Muscle of arm (tissue), 12 donors: ENCODE results near the gene ROR2. TPM values are rescaled to one million over a fixed set of nuclear protein-coding genes. Genes with fewer than 3 reads are reported as not detected.
"Not testable (repeated sequence)": the region's sequence is repeated elsewhere in the genome, so short reads cannot be mapped to it uniquely, and the experiment has no call there.

ENCODE experiments used
- DNase-seq: peaks from one replicate; pipeline ENCODE4 v3.0.0-alpha.2; 2013
- polyA plus RNA-seq, 12 donors: library from polyadenylated mRNA; unstranded; fragments of 120-200 nt; gene quantifications; one replicate each; pipeline ENCODE4 v1.2.1, GENCODE V29; 2013; ENCODE audit not compliant: insufficient read length in 12 of 12

The ROR2 gene
- polyA plus RNA-seq, 12 donors, result 1.7 to 13.4 (median 3.2) TPM; not detected in 1

DNA sequence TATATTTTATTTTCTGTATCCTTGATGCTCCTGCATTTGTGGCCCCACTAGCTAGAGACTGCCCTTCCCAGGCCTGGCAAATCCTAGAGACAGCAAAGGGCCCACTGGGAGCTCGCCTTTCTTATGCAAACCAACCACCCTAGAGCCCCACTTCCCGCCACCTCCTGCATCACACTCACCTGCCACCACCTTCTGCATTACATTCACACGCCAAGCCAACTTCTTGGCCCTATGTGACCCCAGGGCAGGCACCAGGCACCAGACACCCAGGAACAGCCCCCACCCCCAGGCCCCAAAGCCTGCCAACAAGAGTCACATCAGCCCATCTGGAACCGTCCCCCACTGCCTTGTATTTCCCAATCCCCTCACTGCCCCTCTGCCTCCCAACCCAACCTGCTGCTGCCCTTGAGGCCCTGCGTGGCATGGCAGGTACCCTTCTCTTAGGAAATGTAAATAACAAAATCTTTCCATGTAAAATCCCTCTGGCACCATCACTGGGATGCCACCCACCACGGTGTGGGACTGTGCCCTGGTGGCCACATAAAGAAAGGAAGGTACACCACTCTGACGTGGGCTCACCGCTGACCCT, 22.0 kb downstream of the ROR2 start:
- no peak for DNase-seq

- no peak for DNase-seq
These were observed 25.9 kb downstream of the ROR2 start for GRCh38 chr9:91924090-91924489.

DNA sequence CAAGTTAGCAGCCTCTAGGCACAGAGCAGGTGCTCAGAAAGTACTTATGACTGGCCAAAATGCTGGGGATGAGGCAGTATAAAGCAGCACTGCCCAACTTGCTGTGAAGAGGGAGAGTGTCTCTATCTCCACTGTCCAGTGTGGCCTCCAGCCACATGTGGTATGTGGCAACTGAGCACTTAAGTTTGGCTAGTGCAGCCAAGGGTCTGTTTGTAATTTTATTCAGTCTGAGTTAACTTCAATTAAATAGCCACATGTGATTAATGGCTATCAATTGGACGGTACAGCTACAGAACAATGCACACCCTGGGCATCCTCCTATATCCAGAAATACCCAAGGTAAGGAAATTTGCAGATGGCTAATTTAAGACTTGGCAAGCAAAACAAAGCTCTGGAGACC, 26.9 kb downstream of the ROR2 start:
- no peak for DNase-seq

- no peak for DNase-seq
These were observed 28.7 kb downstream of the ROR2 start for GRCh38 chr9:91921371-91921770.

DNA sequence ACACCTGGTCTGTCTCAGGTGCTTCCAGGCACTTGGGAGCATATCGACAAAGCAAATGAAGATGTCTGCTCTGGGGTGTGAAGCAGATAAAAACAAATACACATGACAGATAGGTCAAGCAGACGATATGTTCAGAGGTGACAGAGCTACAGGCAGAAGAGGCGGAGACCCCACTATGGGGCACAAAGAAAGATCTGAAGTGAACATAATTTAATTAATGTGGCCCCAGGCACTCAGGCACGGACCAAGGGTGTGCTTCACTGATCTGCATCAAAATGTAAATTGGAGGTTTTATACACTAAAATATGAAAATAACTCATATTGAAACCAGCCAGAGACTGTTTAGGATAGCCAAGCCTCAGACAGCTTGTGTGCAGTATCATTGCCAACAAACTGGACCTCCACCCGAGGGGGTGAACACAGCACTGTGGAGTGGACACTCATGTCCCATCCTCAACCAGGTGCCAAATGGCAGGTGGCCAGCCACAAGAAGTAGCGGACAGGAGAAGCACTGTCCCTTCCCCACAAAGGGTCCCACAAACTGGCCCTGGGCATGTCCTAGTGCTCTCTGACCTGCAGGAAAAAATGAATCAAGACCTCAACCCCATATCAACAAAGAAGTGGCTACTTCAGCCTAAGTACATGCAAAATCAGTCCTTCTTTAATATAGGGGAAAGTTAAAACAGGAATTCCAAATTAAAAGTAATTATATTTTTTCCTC, 29.2 kb downstream of the ROR2 start:
- DNase-seq, result no peak

DNA sequence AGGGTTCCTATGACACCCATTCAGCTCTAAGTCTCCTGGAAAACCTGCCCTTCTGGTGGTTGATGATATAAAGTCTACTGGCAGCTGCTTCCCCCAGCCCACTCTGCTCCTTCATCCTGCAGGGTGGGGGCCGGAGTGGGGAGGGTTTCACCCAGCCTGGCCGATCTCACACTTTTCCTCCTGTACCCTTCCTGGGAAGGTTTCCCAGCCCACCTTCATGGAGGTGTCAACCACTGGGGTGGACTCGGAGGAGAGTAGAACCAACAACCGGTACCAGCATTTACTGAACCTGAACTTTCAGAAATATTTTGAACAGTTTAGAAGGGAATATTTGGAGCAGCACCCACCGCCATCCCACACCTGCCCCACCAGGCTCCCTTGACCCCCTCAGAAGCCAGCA, 30.4 kb downstream of the ROR2 start:
- DNase-seq, result no peak

- no peak for DNase-seq
These were observed 32.6 kb downstream of the ROR2 start for GRCh38 chr9:91917436-91917835.

DNA sequence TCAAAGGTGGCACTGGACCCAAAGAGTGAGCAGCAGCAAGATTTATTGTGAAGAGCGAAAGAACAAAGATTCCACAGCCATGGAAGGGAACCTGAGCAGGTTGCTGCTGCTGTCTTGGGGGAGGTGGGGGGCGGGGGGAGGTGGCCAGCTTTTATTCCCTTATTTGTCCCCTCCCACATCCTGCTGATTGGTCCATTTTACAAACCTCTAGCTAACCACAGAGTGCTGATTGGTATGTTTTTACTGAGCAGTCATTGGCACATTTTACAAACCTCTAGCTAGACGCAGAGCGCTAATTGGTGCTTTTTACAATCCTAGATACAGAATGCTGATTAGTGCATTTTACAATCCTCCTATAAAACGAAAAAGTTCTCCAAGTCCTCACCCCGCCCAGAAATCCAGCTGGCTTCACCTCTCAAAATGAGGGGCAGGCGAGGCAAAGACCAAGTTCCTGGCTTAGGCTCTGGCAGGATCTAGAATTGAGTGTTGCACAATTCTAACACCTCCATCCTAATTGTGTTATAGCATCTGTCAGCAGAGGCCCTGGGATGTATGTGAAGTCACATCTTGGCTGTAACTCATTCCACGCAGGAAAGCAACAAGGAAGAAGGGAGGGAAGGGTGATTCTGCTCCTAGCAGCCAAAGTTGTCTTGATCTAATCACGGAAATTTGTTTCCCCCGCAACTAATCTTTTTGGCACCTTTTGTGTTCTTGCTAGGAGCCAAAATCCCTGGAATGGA, 34.3 kb downstream of the ROR2 start:
- DNase-seq, result no peak

DNA sequence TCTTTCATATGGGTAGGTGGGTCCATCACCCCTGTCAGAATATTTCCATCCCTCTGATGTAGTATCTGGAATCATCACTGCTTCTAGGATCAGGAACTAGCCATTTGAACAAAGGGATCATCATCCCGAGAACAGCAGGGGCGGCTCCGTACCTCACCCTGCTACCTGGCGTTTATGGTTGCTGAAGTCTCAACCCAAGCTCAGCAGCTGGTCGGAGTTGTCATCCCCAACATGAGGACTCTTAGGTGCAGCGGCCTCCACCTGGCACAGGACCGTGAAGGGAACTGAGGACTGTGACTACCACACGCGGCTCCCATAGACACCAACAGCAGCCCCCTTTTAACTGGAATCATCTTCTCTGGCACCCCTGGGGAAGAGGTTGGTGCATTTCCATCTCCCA, 35.1 kb downstream of the ROR2 start:
- no peak for DNase-seq

GRCh38 chr9:91914404-91914803, 35.6 kb downstream of the ROR2 start:
- no peak for DNase-seq

DNA sequence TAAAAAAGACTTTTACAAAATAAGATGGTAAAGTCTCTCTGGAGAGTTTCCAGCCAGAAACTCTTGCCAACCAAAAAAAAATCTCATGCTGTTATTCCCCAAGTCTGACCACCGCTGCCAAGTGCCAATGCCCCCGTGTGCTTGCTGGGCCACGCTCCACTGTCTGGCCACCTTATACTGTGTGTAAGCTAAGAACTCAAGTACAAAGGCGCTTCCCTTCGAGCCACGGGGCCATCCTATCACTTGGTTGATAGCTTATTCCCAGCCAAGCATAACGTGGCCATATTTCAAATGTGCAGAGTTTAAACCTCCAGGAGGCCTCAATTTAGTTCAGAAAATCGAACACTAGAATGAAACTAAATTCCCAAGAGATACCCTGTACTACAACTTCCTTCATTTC, 36.0 kb downstream of the ROR2 start:
- no peak for DNase-seq

GRCh38 chr9:91913096-91913495, 36.9 kb downstream of the ROR2 start:
- DNase-seq, result no peak

DNA sequence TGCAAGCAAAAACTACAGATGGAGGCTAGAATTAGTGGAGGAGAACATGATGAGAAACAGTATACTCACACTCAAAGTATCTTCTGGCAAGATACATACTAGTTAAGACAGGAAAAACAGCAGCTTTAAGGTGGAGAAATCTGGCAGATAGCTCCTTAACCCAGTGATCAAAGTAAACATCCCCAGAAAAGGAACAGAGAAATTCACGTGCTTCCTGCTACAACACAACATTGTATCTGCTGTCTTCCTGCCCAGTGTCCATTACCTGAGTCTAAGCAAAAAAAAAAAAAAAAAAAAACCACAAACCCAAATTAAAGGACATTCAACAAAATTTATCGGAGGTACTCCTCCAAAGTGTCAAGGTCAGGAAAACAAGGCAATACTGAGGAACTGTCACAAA, 38.4 kb downstream of the ROR2 start:
- DNase-seq, result no peak

DNA sequence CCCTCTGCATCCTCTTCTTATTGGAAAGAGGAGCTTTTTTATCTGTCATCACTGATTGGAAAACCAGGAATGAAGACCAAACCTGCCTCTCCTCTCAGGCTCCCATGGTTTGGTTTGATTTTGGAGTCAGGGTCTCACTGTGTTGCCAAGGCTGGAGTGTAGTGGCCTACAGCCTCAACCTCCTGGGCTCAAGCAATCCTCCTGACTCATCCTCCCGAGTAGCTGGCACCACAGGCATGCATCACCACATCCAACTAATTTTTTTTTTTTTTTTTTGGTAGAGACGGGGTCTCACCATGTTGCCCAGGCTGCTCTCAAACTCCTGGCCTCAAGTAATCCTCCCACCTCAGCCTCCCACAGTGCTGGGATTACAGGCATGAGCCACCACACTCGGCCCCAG, 40.8 kb downstream of the ROR2 start:
- not testable (repeated sequence) for DNase-seq

GRCh38 chr9:91908746-91909145, 41.3 kb downstream of the ROR2 start:
- DNase-seq, result no peak

DNA sequence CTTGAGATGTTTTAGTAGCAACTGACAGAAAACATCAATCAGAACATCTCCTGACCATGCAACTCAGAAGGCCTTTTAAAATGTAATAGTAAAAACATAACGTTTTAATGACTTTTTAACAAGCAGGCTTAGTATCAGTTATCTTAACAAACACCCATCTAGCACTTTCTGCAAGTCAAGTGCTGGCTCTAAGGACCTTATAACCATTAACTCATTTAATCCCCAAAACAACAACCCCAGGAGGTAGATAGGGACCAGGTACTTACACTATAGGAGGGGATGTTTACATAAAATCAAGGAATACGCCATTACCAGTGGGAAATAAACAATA, 41.8 kb downstream of the ROR2 start:
- DNase-seq, result no peak

GRCh38 chr9:91907484-91908292, 42.3 kb downstream of the ROR2 start:
- DNase-seq, result no peak

- no peak for DNase-seq
These were observed 44.0 kb downstream of the ROR2 start for GRCh38 chr9:91905991-91906469.

DNA sequence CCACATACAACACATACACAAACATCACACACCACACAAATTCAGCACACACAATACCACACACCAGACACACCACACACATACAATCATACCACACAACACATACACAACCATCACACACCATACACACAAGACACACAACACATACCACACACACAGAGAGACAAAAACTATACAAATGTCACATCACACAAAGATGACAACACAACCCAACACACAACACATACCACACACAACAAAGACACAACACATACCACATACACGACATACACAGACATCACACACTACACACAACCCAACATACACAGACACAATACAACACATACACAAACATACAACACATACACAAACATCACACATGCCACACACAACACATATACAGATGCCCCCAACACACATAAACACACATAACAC, 44.8 kb downstream of the ROR2 start:
- no peak for DNase-seq

DNA sequence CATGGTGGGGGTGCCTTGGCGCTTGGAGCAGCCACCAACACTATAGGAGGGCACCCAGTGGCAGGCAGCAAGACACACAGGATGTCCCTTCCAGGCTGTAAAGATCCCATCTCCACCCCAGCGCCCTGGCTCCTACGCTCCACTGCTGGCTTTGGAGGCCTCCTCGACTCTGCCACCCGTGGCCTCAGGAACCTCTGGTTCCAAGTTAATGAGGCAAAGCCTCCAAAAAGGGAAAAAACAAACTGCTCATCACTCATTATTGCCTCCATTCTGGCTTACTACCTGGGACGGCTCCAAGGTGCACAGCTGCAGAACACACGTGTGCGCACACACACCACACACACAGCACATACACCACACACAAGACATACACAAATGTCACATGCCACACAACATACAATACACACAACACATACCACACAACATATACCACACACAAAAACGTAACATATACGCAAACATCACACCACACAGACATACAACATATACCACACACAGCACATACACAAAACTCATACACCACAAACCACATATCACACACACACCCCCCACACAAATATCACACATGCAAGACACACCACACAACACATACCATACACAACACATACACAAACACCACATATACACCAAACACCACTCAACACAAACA, 45.3 kb downstream of the ROR2 start:
- DNase-seq, result no peak

DNA sequence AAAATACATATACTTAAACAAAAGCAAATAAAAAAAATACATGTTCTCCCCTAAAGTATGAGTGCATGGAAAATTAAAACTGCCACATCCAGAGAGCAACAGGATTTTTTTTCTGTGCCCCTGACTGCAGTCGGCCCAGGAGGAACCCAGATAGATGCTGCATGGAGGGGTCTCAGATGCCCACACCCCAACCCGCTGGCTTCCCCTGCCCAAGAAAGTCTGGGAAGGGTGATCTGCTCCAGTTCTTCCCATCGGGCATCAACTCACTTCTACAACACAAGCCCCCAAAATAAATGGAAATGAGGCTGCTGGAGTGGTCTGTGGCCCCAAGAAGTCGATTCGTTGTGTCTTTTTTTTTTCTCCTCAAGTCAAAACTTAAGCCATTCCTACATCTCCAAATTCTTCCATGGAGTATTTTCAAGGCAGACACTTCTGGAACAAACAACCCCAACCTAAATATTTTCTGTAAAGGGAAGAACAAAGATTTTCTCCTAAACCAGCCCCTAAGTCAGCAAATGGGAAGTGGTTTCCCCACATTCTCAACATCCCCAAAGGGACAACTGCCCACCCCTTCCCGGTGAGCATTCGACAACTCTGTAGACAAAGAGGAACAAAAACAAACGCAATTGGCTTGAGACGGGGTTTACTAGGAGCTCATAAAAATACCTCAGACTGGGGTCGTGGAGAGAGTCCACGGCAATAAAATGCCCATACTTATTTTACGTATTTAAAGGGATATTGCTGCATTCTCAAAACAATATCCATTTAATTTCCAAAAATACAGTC, 46.7 kb downstream of the ROR2 start:
- DNase-seq, result no peak
